ENCODE measurements around the gene NOX4.
"Not testable (repeated sequence)": the region's sequence is repeated elsewhere in the genome, so short reads cannot be mapped to it uniquely, and the experiment has no call there.

The NOX4 gene

GRCh38 chr11:89288004-89288403, 203.2 kb downstream of the NOX4 start:
- not testable (repeated sequence) for DNase-seq

GRCh38 chr11:89286601-89287000, 204.6 kb downstream of the NOX4 start:
- DNase-seq: not testable (repeated sequence)

GRCh38 chr11:89281032-89281677, 210.0 kb downstream of the NOX4 start:
- not testable (repeated sequence) for DNase-seq

- DNase-seq: no peak
Observed at GRCh38 chr11:89279176-89279575, 212.0 kb downstream of the NOX4 start.

GRCh38 chr11:89275966-89276365, 215.2 kb downstream of the NOX4 start:
- no peak for DNase-seq
